CD4-positive, CD25-positive, alpha-beta regulatory T cell (primary cell): ENCODE measurements around the gene GIMAP2. TPM values are rescaled to one million over a fixed set of nuclear protein-coding genes. Genes with fewer than 3 reads are reported as not detected.

ENCODE experiments used
- ATAC-seq, 2 donors: fragments of 150-1000 bp; cut with Tn5 transposase; one replicate each; pipeline ENCODE4 v1.10.0; 2021; ENCODE audit warnings: low read depth in 2 of 2, moderate number of reproducible peaks in 2 of 2, moderate library complexity in 1 of 2
- DNase-seq, 3 donors: peaks; one replicate each; pipeline versions ENCODE4 v3.0.0 to v3.0.0-alpha.2; 2012 to 2022; ENCODE audit warnings: mixed read lengths in 1 of 3
- H3K27ac ChIP-seq: one replicate; pipeline ENCODE4 v1.7.0; 2013; ENCODE audit warnings: mild to moderate bottlenecking, low read length; ENCODE audit not compliant: insufficient read depth, poor library complexity, severe bottlenecking
- H3K27me3 ChIP-seq: one replicate; pipeline ENCODE4 v1.7.0; 2013; ENCODE audit warnings: low read length; ENCODE audit not compliant: control insufficient read depth, insufficient read depth
- H3K36me3 ChIP-seq: one replicate; pipeline ENCODE4 v1.7.0; 2013; ENCODE audit warnings: mild to moderate bottlenecking, low read length, moderate library complexity; ENCODE audit not compliant: control insufficient read depth, insufficient read depth
- H3K4me1 ChIP-seq: 2 replicates; pipeline ENCODE4 v1.7.0; 2013; ENCODE audit warnings: mild to moderate bottlenecking, low read length; ENCODE audit not compliant: insufficient read depth, control insufficient read depth, poor library complexity, severe bottlenecking
- H3K4me3 ChIP-seq: one replicate; pipeline ENCODE4 v1.7.0; 2013; ENCODE audit warnings: low read depth, mild to moderate bottlenecking, low read length, moderate library complexity
- H3K9me3 ChIP-seq, 2 experiments: 1 replicate in 1 of 2; 2 replicates in 1 of 2; pipeline ENCODE4 v1.7.0; 2013; ENCODE audit warnings: low read length in 2 of 2, mild to moderate bottlenecking in 1 of 2, moderate library complexity in 1 of 2; ENCODE audit not compliant: control insufficient read depth in 2 of 2
- H3K27ac Mint-ChIP-seq, 3 donors: one replicate each; pipeline ENCODE4 v1.8.0; 2020 to 2022; ENCODE audit warnings: mild to moderate bottlenecking in 3 of 3, mixed read lengths in 3 of 3, moderate library complexity in 2 of 3
- H3K27me3 Mint-ChIP-seq: one replicate; pipeline ENCODE4 v1.8.0; 2022; ENCODE audit warnings: mild to moderate bottlenecking, mixed read lengths
- H3K36me3 Mint-ChIP-seq: one replicate; pipeline ENCODE4 v1.8.0; 2020; ENCODE audit warnings: mixed read lengths
- H3K4me1 Mint-ChIP-seq, 4 donors: one replicate each; pipeline ENCODE4 v1.8.0; 2020 to 2022; ENCODE audit warnings: mixed read lengths in 4 of 4, mild to moderate bottlenecking in 1 of 4
- H3K4me3 Mint-ChIP-seq, 4 donors: one replicate each; pipeline ENCODE4 v1.8.0; 2020 to 2022; ENCODE audit warnings: mild to moderate bottlenecking in 4 of 4, mixed read lengths in 4 of 4, moderate library complexity in 3 of 4
- H3K9me3 Mint-ChIP-seq, 7 donors: one replicate each; pipeline ENCODE4 v1.8.0; 2020 to 2022; ENCODE audit warnings: mixed read lengths in 7 of 7, mild to moderate bottlenecking in 3 of 7, moderate library complexity in 2 of 7
- polyA plus RNA-seq, 4 donors: library from polyadenylated mRNA; unstranded; fragments of 300-500 nt; fragmentation: Illumina TruSeq; gene quantifications; one replicate each; pipeline ENCODE4 v1.2.3, GENCODE V29; 2021
- total RNA-seq: library from RNA; stranded (reverse); gene quantifications from one replicate; pipeline ENCODE4 v1.2.3, GENCODE V29; 2022

GIMAP2 gene
- total and polyA plus RNA-seq, 5 donors from 2014 or later: 79.0 to 142 (median 95.1) TPM

DNA sequence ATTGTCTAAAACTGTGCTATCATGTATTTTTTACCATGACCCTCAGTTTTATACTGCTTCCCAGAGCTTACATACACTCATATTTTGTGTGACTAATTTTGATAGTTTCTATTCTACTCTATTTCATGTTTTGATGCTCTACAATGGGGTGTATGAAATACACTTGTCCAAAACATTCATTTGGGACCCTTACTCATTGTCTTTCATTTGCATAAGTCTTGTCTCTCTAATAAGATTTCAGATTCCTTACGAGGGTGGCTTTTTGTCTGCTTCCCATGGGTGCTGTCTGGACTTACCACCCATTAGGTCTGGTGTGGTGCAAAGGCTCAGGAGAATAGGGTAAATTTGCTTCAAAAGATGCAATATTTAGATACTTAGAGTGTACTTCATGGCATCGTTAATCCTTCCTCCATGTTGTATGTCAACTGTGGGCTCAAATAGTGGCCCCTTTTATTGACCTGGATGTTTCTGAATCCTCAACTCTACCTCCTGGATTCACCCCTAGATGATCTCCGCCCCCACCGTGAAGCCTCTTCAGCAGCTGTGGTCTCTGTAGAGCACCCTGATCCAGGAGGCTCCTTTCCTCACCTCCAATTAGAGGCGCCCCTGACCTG, 48.1 kb downstream of the GIMAP2 start:
- Mint-ChIP-seq H3K27ac (peak overlapping the region; percentile 85 to 97 (median 91)), H3K4me3 (peak overlapping the region; percentile 16 to 69 (median 41)), H3K36me3 (peaks cover 14% of the 10 kb centered on the region), H3K27me3 (no peaks in the 10 kb centered on the region), H3K9me3 (peaks cover 0 to 6% (median 0%) of the 10 kb centered on the region in 7 donors), H3K4me1 (peaks cover 29 to 69% (median 63%) of the 10 kb centered on the region in 4 donors)
- Histone ChIP-seq H3K4me1 (peaks cover 46% of the 10 kb centered on the region), H3K9me3 (peaks cover 2 to 3% of the 10 kb centered on the region in 2 experiments), H3K4me3 (peak overlapping the region; percentile 16), H3K27me3 (no peaks in the 10 kb centered on the region), H3K36me3 (no peaks in the 10 kb centered on the region), H3K27ac (peak overlapping the region; percentile 31)
- DNase-seq (no peak), ATAC-seq (no peak)

DNA sequence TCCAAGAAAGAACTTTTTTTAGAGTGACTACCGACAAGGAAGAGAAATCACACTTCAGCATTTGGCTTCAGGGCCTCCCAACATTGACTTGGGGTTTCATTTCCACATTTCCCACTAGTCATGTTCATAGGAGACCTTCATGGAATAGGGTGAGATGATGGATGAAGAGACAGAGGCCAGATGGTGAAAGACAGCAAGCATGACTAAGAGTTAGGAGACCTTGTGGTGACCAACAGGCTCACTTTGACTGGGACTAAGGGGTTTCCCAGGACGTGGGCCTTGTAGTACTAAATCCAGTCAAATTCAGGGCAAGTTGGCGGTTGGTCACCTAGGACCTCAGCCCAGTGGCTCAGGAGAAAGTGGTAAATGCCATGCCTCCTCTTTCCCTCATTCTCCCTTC, 48.7 kb downstream of the GIMAP2 start:
- Histone ChIP-seq H3K27ac (peak overlapping the region; percentile 29), H3K4me1 (peaks cover 51% of the 10 kb centered on the region), H3K4me3 (peak overlapping the region; percentile 99), H3K27me3 (no peaks in the 10 kb centered on the region), H3K9me3 (no peaks in the 10 kb centered on the region), H3K36me3 (no peaks in the 10 kb centered on the region)
- peaks cover 0 to 4% (median 0%) of the 10 kb centered on the region in 7 donors for H3K9me3 Mint-ChIP-seq
- peak overlapping the region; percentile 85 to 97 (median 91) for H3K27ac Mint-ChIP-seq
- no peak for ATAC-seq
- no peaks in the 10 kb centered on the region for H3K27me3 Mint-ChIP-seq
- peaks cover 26 to 69% (median 65%) of the 10 kb centered on the region in 4 donors for H3K4me1 Mint-ChIP-seq
- H3K36me3 Mint-ChIP-seq: peaks cover 15% of the 10 kb centered on the region
- no peak for DNase-seq
- H3K4me3 Mint-ChIP-seq: peak overlapping the region; percentile 16 to 98 (median 96)

DNA sequence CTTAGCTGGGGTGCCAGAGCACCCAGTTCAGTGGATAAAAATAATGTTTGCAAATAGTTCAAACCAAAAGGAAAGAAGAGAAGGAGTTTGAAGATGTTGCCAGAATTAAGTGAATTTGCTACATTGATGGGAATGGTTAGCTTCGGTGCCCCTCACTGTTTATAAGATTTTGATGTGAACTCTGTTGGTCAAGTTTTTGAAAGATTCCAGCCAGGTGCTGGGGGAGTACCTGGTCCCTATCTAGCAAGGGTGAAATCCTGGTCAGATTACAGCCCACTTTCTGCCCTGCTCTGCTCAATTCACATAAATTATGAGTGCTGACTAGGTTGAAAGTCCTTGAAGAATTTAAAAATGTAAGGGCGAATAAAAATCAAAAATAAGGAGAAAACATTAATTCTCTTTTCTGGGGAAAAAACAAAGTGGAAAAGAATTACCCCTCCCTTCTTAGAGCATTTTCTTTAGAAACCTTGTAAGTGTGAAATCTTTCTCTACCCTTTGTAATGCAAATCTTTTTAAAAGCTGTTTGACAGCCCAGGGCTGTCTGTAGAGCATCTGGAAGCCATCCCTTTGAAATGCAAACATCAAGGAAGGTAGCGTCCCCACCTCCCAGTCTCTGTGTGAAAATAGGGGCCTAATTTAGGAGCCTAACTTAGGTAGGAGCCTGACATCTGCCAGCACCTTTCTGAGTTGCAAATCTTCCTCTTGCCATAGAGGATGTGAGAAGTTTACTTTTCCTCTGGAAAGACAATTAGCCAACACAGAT, 50.3 kb downstream of the GIMAP2 start:
- Histone ChIP-seq H3K27me3 (no peaks in the 10 kb centered on the region), H3K36me3 (peaks cover 11% of the 10 kb centered on the region), H3K4me3 (peak overlapping the region; percentile 99), H3K9me3 (no peaks in the 10 kb centered on the region), H3K27ac (peak overlapping the region; percentile 71), H3K4me1 (peaks cover 66% of the 10 kb centered on the region)
- H3K36me3 Mint-ChIP-seq: peaks cover 29% of the 10 kb centered on the region
- peaks cover 21 to 74% (median 66%) of the 10 kb centered on the region in 4 donors for H3K4me1 Mint-ChIP-seq
- H3K27ac Mint-ChIP-seq: peak overlapping the region; percentile 86 to 98 (median 91)
- H3K4me3 Mint-ChIP-seq: peak overlapping the region; percentile 95 to 99 (median 98)
- H3K27me3 Mint-ChIP-seq: no peaks in the 10 kb centered on the region
- DNase-seq (no peak), ATAC-seq (no peak)
- H3K9me3 Mint-ChIP-seq: no peaks in the 10 kb centered on the region

DNA sequence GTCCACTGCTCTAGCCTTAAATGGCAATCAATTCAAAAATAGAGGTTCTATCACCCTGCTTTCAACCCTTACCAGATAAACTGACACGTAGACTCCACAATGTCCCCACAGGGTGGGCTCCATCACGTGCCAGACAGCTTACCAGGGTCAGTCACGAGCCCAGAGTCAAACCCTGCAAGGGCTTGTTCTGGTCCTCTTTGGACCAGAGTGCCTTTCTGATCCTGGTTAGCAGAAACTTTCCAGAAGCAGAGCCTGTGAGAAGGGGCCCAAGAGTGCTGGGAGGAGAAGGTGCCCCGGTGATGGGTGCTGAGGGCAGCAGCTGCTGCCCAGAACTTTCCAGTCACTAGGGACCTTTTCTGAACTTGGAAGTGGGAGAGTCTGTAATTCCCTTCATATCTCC, 51.4 kb downstream of the GIMAP2 start:
- DNase-seq (no peak), ATAC-seq (peak; percentile 1 to 7)
- Histone ChIP-seq H3K4me1 (peaks cover 75% of the 10 kb centered on the region), H3K27me3 (no peaks in the 10 kb centered on the region), H3K36me3 (peaks cover 22% of the 10 kb centered on the region), H3K27ac (peak overlapping the region; percentile 71), H3K9me3 (no peaks in the 10 kb centered on the region), H3K4me3 (peak overlapping the region; percentile 99)
- H3K4me1 Mint-ChIP-seq: peaks cover 25 to 77% (median 70%) of the 10 kb centered on the region in 4 donors
- peak overlapping the region; percentile 95 to 99 (median 98) for H3K4me3 Mint-ChIP-seq
- no peaks in the 10 kb centered on the region for H3K27me3 Mint-ChIP-seq
- H3K27ac Mint-ChIP-seq: peak overlapping the region; percentile 86 to 98 (median 91)
- H3K9me3 Mint-ChIP-seq: no peaks in the 10 kb centered on the region
- H3K36me3 Mint-ChIP-seq: peaks cover 40% of the 10 kb centered on the region

DNA sequence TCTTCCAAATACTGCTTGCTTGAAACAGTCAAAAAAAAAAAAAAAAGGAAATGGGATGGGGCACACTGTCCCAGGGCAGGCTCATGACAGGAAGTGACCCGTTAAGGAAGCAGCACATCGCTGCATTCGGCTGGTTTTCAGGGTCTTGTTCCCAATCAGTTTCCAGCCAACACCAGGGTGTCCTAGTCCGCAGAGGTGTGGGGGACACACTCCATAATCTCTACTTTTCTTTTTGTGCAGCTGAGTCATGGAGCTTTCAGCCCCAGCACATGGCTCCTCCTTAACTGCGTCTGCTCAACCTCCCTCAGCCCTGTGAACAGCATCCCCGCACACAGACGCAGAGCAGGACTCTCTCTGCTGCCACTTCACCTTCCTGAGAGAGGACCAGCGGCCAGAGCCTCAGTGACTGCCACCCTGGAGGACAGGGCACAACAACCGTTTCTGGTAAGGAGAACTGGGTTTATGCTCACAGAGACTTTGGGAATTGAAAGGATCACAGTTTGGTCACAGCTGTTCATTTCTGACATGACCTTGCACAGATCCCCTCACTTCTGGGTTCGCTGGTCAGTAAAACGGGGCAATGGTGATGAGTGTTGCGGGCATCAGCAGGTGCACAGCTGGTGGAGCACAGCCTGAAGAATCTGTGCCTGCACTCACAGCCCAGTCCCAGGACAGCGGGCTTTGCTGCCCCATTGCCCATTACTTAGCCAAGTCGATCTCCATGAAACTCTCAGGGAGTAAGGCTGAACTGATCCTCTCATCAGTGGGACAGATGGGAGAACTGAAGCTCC, 52.0 kb downstream of the GIMAP2 start, which contains the start of gene GIMAP5:
Gene GIMAP5, plus strand, starts transcription at position 154 of the 791 bp plus-strand sequence. CDS start 3,467 bp downstream, outside the sequence.
- Mint-ChIP-seq H3K4me1 (peaks cover 25 to 79% (median 69%) of the 10 kb centered on the region in 4 donors), H3K27ac (peak within 1 kb of the TSS; percentile 86 to 98 (median 91)), H3K27me3 (no peaks in the 10 kb centered on the region), H3K9me3 (no peaks in the 10 kb centered on the region), H3K4me3 (peak within 1 kb of the TSS; percentile 95 to 99 (median 98)), H3K36me3 (peaks cover 46% of the 10 kb centered on the region)
- peaks cover 75% of the 10 kb centered on the region for H3K4me1 ChIP-seq
- no peaks in the 10 kb centered on the region for H3K27me3 ChIP-seq
- H3K27ac ChIP-seq: peak within 1 kb of the TSS; percentile 71
- H3K9me3 ChIP-seq: no peaks in the 10 kb centered on the region
- ATAC-seq (peak; percentile 74 to 76), DNase-seq (peak in 2 of 3 donors; percentile 49 to 72)
- H3K36me3 ChIP-seq: peaks cover 28% of the 10 kb centered on the region
- H3K4me3 ChIP-seq: peak within 1 kb of the TSS; percentile 99

DNA sequence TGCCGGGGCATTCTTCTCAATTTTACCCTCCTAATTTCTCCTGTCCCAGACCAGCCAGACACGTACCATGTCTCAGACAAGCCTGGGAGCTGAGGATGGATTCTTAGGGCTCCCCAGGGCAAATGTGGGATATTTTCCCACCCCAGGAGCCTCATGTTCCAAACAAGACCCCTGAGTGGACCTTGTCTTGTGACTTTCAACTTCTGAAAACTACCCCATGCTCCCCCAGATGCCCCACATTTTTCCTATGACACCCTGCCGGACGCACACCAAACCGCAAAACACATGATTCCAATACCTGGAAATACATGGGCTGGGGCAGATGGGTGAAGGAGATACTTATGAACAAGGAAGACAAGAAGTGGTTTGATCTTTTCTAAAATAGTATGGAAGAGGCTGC, 52.6 kb downstream of the GIMAP2 start:
- H3K4me3 ChIP-seq: peak overlapping the region; percentile 99
- H3K4me1 ChIP-seq: peaks cover 75% of the 10 kb centered on the region
- H3K27me3 ChIP-seq: no peaks in the 10 kb centered on the region
- DNase-seq: peak in 1 of 3 donors; percentile 51
- no peaks in the 10 kb centered on the region for H3K9me3 ChIP-seq
- ATAC-seq: no peak
- no peaks in the 10 kb centered on the region for H3K27me3 Mint-ChIP-seq
- H3K36me3 Mint-ChIP-seq: peaks cover 52% of the 10 kb centered on the region
- H3K27ac ChIP-seq: peak overlapping the region; percentile 71
- H3K9me3 Mint-ChIP-seq: no peaks in the 10 kb centered on the region
- peaks cover 34% of the 10 kb centered on the region for H3K36me3 ChIP-seq
- H3K27ac Mint-ChIP-seq: peak overlapping the region; percentile 86 to 98 (median 91)
- peaks cover 25 to 80% (median 69%) of the 10 kb centered on the region in 4 donors for H3K4me1 Mint-ChIP-seq
- peak overlapping the region; percentile 95 to 99 (median 98) for H3K4me3 Mint-ChIP-seq

DNA sequence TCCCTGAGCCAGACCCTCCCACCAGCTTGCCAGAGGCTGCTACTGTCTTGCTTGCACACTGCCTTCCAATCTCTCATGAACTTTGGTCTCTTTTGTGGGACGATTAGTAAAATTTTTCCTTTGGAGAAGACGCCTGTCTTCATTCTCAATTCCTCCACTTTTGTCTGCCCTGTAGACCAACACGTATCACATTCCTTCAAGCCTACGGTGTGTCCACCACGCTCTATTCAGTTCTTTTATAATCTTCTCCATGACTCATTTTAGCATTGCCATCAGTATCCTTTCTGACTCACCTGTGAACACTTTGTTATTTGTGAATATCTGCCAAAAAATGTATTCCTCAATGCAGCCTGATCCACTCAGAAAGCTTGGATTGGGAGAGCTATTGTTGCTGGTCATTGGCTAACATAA, 53.1 kb downstream of the GIMAP2 start:
- H3K4me3 Mint-ChIP-seq: peak overlapping the region; percentile 95 to 99 (median 98)
- H3K27me3 ChIP-seq: no peaks in the 10 kb centered on the region
- H3K27ac Mint-ChIP-seq: peak overlapping the region; percentile 86 to 98 (median 91)
- H3K27me3 Mint-ChIP-seq: no peaks in the 10 kb centered on the region
- H3K36me3 ChIP-seq: peaks cover 39% of the 10 kb centered on the region
- peaks cover 75% of the 10 kb centered on the region for H3K4me1 ChIP-seq
- peak overlapping the region; percentile 71 for H3K27ac ChIP-seq
- no peaks in the 10 kb centered on the region for H3K9me3 Mint-ChIP-seq
- peaks cover 57% of the 10 kb centered on the region for H3K36me3 Mint-ChIP-seq
- H3K4me1 Mint-ChIP-seq: peaks cover 25 to 80% (median 69%) of the 10 kb centered on the region in 4 donors
- ATAC-seq (peak; percentile 37 to 44), DNase-seq (no peak)
- no peaks in the 10 kb centered on the region for H3K9me3 ChIP-seq
- peak overlapping the region; percentile 99 for H3K4me3 ChIP-seq
